ENCODE measurements around the gene NCOR2. TPM values are rescaled to one million over a fixed set of nuclear protein-coding genes. Genes with fewer than 3 reads are reported as not detected.
"Not testable (repeated sequence)": the region's sequence is repeated elsewhere in the genome, so short reads cannot be mapped to it uniquely, and the experiment has no call there.

Gene NCOR2
- total and polyA plus RNA-seq, 2 donors = 14.6 to 48.2 TPM

- H3K27me3 ChIP-seq (ENCODE audit: control insufficient read depth in 2 of 2, insufficient read depth in 1 of 2, low read length in 1 of 2) = peaks cover 2 to 15% of the 10 kb centered on the region in 2 donors
- H3K9me3 ChIP-seq (ENCODE audit: control insufficient read depth in 2 of 2, insufficient read depth in 1 of 2, low read length in 1 of 2) = no peaks in the 10 kb centered on the region
- H3K27ac ChIP-seq (ENCODE audit: low read depth in 1 of 2, low read length in 1 of 2) = no peak overlapping the region
- no peak overlapping the region for H3K4me3 ChIP-seq (ENCODE audit: low read length in 2 of 2)
- WGBS = 35% methylated on average over 21 of the region's 21 CpGs
- H3K36me3 ChIP-seq (ENCODE audit: control insufficient read depth in 2 of 2, insufficient read depth in 2 of 2, low read length in 1 of 2) = no peaks in the 10 kb centered on the region
- peak in 1 of 9 donors; percentile 37 for DNase-seq (ENCODE audit: low read depth in 6 of 9, low spot score in 9 of 9)
- H3K4me1 ChIP-seq (ENCODE audit: control insufficient read depth in 2 of 2, insufficient read depth in 2 of 2, low read length in 2 of 2) = peaks cover 6 to 26% of the 10 kb centered on the region in 2 donors
Measured at GRCh38 chr12:124592481-124593160, 25.2 kb upstream of the NCOR2 start.

GRCh38 chr12:124592050-124592449 lies 24.6 kb upstream of the NCOR2 start:
- no peak for DNase-seq (ENCODE audit: low read depth in 6 of 9, low spot score in 9 of 9)
- H3K27ac ChIP-seq (ENCODE audit: low read depth in 1 of 2, low read length in 1 of 2) = no peak overlapping the region
- H3K27me3 ChIP-seq (ENCODE audit: control insufficient read depth in 2 of 2, insufficient read depth in 1 of 2, low read length in 1 of 2) = peaks cover 2 to 15% of the 10 kb centered on the region in 2 donors
- no peak overlapping the region for H3K4me3 ChIP-seq (ENCODE audit: low read length in 2 of 2)
- peaks cover 6 to 26% of the 10 kb centered on the region in 2 donors for H3K4me1 ChIP-seq (ENCODE audit: control insufficient read depth in 2 of 2, insufficient read depth in 2 of 2, low read length in 2 of 2)
- WGBS = 85% methylated on average over 6 of the region's 6 CpGs
- H3K9me3 ChIP-seq (ENCODE audit: control insufficient read depth in 2 of 2, insufficient read depth in 1 of 2, low read length in 1 of 2) = no peaks in the 10 kb centered on the region
- H3K36me3 ChIP-seq (ENCODE audit: control insufficient read depth in 2 of 2, insufficient read depth in 2 of 2, low read length in 1 of 2) = no peaks in the 10 kb centered on the region

- 99% methylated on average over 6 of the region's 6 CpGs for WGBS
Measured at GRCh38 chr12:124590447-124590846, 23.0 kb upstream of the NCOR2 start.

GRCh38 chr12:124588751-124589267 lies 21.4 kb upstream of the NCOR2 start:
- peaks cover 2 to 15% of the 10 kb centered on the region in 2 donors for H3K27me3 ChIP-seq (ENCODE audit: control insufficient read depth in 2 of 2, insufficient read depth in 1 of 2, low read length in 1 of 2)
- WGBS = 12% methylated on average over 9 of the region's 9 CpGs
- peaks cover 6 to 29% of the 10 kb centered on the region in 2 donors for H3K4me1 ChIP-seq (ENCODE audit: control insufficient read depth in 2 of 2, insufficient read depth in 2 of 2, low read length in 2 of 2)
- DNase-seq (ENCODE audit: low read depth in 6 of 9, low spot score in 9 of 9) = peak in 1 of 9 donors; percentile 30
- H3K9me3 ChIP-seq (ENCODE audit: control insufficient read depth in 2 of 2, insufficient read depth in 1 of 2, low read length in 1 of 2) = peaks cover 0 to 7% of the 10 kb centered on the region in 2 donors
- no peak overlapping the region for H3K27ac ChIP-seq (ENCODE audit: low read depth in 1 of 2, low read length in 1 of 2)
- H3K4me3 ChIP-seq (ENCODE audit: low read length in 2 of 2) = no peak overlapping the region
- no peaks in the 10 kb centered on the region for H3K36me3 ChIP-seq (ENCODE audit: control insufficient read depth in 2 of 2, insufficient read depth in 2 of 2, low read length in 1 of 2)

More at GRCh38 chr12:124590447-124590846, 23.0 kb upstream of the NCOR2 start:
- H3K4me3 ChIP-seq (ENCODE audit: low read length in 2 of 2) = no peak overlapping the region
- H3K27ac ChIP-seq (ENCODE audit: low read depth in 1 of 2, low read length in 1 of 2) = no peak overlapping the region
- no peaks in the 10 kb centered on the region for H3K36me3 ChIP-seq (ENCODE audit: control insufficient read depth in 2 of 2, insufficient read depth in 2 of 2, low read length in 1 of 2)
- H3K4me1 ChIP-seq (ENCODE audit: control insufficient read depth in 2 of 2, insufficient read depth in 2 of 2, low read length in 2 of 2) = peaks cover 6 to 29% of the 10 kb centered on the region in 2 donors
- DNase-seq (ENCODE audit: low read depth in 6 of 9, low spot score in 9 of 9) = no peak
- H3K27me3 ChIP-seq (ENCODE audit: control insufficient read depth in 2 of 2, insufficient read depth in 1 of 2, low read length in 1 of 2) = peaks cover 2 to 15% of the 10 kb centered on the region in 2 donors
- peaks cover 0 to under 1% of the 10 kb centered on the region in 2 donors for H3K9me3 ChIP-seq (ENCODE audit: control insufficient read depth in 2 of 2, insufficient read depth in 1 of 2, low read length in 1 of 2)

- Histone ChIP-seq H3K27me3 (ENCODE audit: control insufficient read depth in 2 of 2, insufficient read depth in 1 of 2, low read length in 1 of 2) (peaks cover 0 to 12% of the 10 kb centered on the region in 2 donors), H3K36me3 (ENCODE audit: control insufficient read depth in 2 of 2, insufficient read depth in 2 of 2, low read length in 1 of 2) (no peaks in the 10 kb centered on the region), H3K4me1 (ENCODE audit: control insufficient read depth in 2 of 2, insufficient read depth in 2 of 2, low read length in 2 of 2) (peaks cover 6 to 27% of the 10 kb centered on the region in 2 donors), H3K4me3 (ENCODE audit: low read length in 2 of 2) (no peak overlapping the region), H3K9me3 (ENCODE audit: control insufficient read depth in 2 of 2, insufficient read depth in 1 of 2, low read length in 1 of 2) (peaks cover 0 to 10% of the 10 kb centered on the region in 2 donors), H3K27ac (ENCODE audit: low read depth in 1 of 2, low read length in 1 of 2) (no peak overlapping the region)
- WGBS = 97% methylated on average over 4 of the region's 4 CpGs
- DNase-seq (ENCODE audit: low read depth in 6 of 9, low spot score in 9 of 9) = no peak
Measured at GRCh38 chr12:124588018-124588634, 20.7 kb upstream of the NCOR2 start.

- 82% methylated on average over 11 of the region's 11 CpGs for WGBS
- DNase-seq (ENCODE audit: low read depth in 6 of 9, low spot score in 9 of 9) = no peak
- Histone ChIP-seq H3K9me3 (ENCODE audit: control insufficient read depth in 2 of 2, insufficient read depth in 1 of 2, low read length in 1 of 2) (peaks cover 0 to 10% of the 10 kb centered on the region in 2 donors), H3K4me3 (ENCODE audit: low read length in 2 of 2) (no peak overlapping the region), H3K36me3 (ENCODE audit: control insufficient read depth in 2 of 2, insufficient read depth in 2 of 2, low read length in 1 of 2) (no peaks in the 10 kb centered on the region), H3K4me1 (ENCODE audit: control insufficient read depth in 2 of 2, insufficient read depth in 2 of 2, low read length in 2 of 2) (peaks cover 3 to 13% of the 10 kb centered on the region in 2 donors), H3K27ac (ENCODE audit: low read depth in 1 of 2, low read length in 1 of 2) (no peak overlapping the region), H3K27me3 (ENCODE audit: control insufficient read depth in 2 of 2, insufficient read depth in 1 of 2, low read length in 1 of 2) (peaks cover 0 to under 1% of the 10 kb centered on the region in 2 donors)
Measured at GRCh38 chr12:124586756-124587155, 19.3 kb upstream of the NCOR2 start.

- 96% methylated on average over 7 of the region's 7 CpGs for WGBS
- H3K4me3 ChIP-seq (ENCODE audit: low read length in 2 of 2); DNase-seq (ENCODE audit: low read depth in 6 of 9, low spot score in 9 of 9); H3K27ac ChIP-seq (ENCODE audit: low read depth in 1 of 2, low read length in 1 of 2); H3K27me3 ChIP-seq (ENCODE audit: control insufficient read depth in 2 of 2, insufficient read depth in 1 of 2, low read length in 1 of 2); H3K36me3 ChIP-seq (ENCODE audit: control insufficient read depth in 2 of 2, insufficient read depth in 2 of 2, low read length in 1 of 2): not testable (repeated sequence)
- peaks cover 0 to 10% of the 10 kb centered on the region in 2 donors for H3K9me3 ChIP-seq (ENCODE audit: control insufficient read depth in 2 of 2, insufficient read depth in 1 of 2, low read length in 1 of 2)
- peaks cover 3 to 13% of the 10 kb centered on the region in 2 donors for H3K4me1 ChIP-seq (ENCODE audit: control insufficient read depth in 2 of 2, insufficient read depth in 2 of 2, low read length in 2 of 2)
Measured at GRCh38 chr12:124584494-124584893, 17.1 kb upstream of the NCOR2 start.

- peaks cover 0 to 10% of the 10 kb centered on the region in 2 donors for H3K9me3 ChIP-seq (ENCODE audit: control insufficient read depth in 2 of 2, insufficient read depth in 1 of 2, low read length in 1 of 2)
- no peaks in the 10 kb centered on the region for H3K27me3 ChIP-seq (ENCODE audit: control insufficient read depth in 2 of 2, insufficient read depth in 1 of 2, low read length in 1 of 2)
- DNase-seq (ENCODE audit: low read depth in 6 of 9, low spot score in 9 of 9) = no peak
- peaks cover 3 to 7% of the 10 kb centered on the region in 2 donors for H3K4me1 ChIP-seq (ENCODE audit: control insufficient read depth in 2 of 2, insufficient read depth in 2 of 2, low read length in 2 of 2)
- WGBS = 98% methylated on average over 10 of the region's 10 CpGs
- no peaks in the 10 kb centered on the region for H3K36me3 ChIP-seq (ENCODE audit: control insufficient read depth in 2 of 2, insufficient read depth in 2 of 2, low read length in 1 of 2)
- no peak overlapping the region for H3K4me3 ChIP-seq (ENCODE audit: low read length in 2 of 2)
- H3K27ac ChIP-seq (ENCODE audit: low read depth in 1 of 2, low read length in 1 of 2) = no peak overlapping the region
Measured at GRCh38 chr12:124583854-124584253, 16.4 kb upstream of the NCOR2 start.

GRCh38 chr12:124582108-124582424 lies 14.7 kb upstream of the NCOR2 start:
- peaks cover 0 to 11% of the 10 kb centered on the region in 2 donors for H3K9me3 ChIP-seq (ENCODE audit: control insufficient read depth in 2 of 2, insufficient read depth in 1 of 2, low read length in 1 of 2)
- no peaks in the 10 kb centered on the region for H3K27me3 ChIP-seq (ENCODE audit: control insufficient read depth in 2 of 2, insufficient read depth in 1 of 2, low read length in 1 of 2)
- H3K27ac ChIP-seq (ENCODE audit: low read depth in 1 of 2, low read length in 1 of 2) = no peak overlapping the region
- no peaks in the 10 kb centered on the region for H3K36me3 ChIP-seq (ENCODE audit: control insufficient read depth in 2 of 2, insufficient read depth in 2 of 2, low read length in 1 of 2)
- DNase-seq (ENCODE audit: low read depth in 6 of 9, low spot score in 9 of 9) = no peak
- H3K4me3 ChIP-seq (ENCODE audit: low read length in 2 of 2) = no peak overlapping the region
- peaks cover 0 to 7% of the 10 kb centered on the region in 2 donors for H3K4me1 ChIP-seq (ENCODE audit: control insufficient read depth in 2 of 2, insufficient read depth in 2 of 2, low read length in 2 of 2)
- WGBS = 52% methylated on average over 5 of the region's 5 CpGs
